Suprapubic skin (tissue), 3 donors: ENCODE measurements around the gene SBDS.
"Not testable (repeated sequence)": the region's sequence is repeated elsewhere in the genome, so short reads cannot be mapped to it uniquely, and the experiment has no call there.

Experiments used
- POLR2A ChIP-seq, 2 donors: fragments of 450-650 bp; IDR thresholded peaks; one replicate each; pipeline ENCODE4 v1.6.1; 2017; ENCODE audit warnings: antibody characterized with exemption in 2 of 2, mild to moderate bottlenecking in 2 of 2, moderate library complexity in 2 of 2
- TF ChIP-seq, protein P1 (sequence below), 2 donors: fragments of 200-600 bp in 1 of 2; fragments of 450-650 bp in 1 of 2; sonication (generic) in 1 of 2; IDR thresholded peaks; one replicate each; pipeline ENCODE4 v1.5.1; 2016 to 2019; ENCODE audit warnings: antibody characterized with exemption in 2 of 2, mild to moderate bottlenecking in 1 of 2, moderate library complexity in 1 of 2

DNA sequence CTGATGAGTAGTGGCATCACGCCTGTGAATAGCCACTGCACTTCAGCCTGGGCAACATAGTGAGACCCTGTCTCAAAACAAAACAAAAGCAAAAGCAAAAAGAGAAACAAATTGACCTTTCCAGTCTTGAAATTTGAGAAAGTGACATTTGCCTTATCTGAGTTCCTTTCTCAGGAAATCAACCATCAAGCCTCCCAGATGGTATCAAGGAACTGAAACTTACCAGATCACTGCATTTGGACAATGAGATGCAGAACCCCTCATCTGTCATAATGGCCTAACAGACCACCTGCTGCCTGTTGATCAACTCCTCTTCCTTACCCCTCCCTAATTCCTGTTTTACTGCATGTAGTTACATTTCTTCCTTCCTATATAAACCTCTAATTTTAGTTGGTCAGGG is 15.1 kb downstream of the SBDS start:
- TF ChIP-seq, protein P1, sequence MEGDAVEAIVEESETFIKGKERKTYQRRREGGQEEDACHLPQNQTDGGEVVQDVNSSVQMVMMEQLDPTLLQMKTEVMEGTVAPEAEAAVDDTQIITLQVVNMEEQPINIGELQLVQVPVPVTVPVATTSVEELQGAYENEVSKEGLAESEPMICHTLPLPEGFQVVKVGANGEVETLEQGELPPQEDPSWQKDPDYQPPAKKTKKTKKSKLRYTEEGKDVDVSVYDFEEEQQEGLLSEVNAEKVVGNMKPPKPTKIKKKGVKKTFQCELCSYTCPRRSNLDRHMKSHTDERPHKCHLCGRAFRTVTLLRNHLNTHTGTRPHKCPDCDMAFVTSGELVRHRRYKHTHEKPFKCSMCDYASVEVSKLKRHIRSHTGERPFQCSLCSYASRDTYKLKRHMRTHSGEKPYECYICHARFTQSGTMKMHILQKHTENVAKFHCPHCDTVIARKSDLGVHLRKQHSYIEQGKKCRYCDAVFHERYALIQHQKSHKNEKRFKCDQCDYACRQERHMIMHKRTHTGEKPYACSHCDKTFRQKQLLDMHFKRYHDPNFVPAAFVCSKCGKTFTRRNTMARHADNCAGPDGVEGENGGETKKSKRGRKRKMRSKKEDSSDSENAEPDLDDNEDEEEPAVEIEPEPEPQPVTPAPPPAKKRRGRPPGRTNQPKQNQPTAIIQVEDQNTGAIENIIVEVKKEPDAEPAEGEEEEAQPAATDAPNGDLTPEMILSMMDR (IDR thresholded peaks at IDR 0.05) = not testable (repeated sequence)
- TF ChIP-seq POLR2A (IDR thresholded peaks at IDR 0.05) = not testable (repeated sequence)
